BE2C (cell line): ENCODE measurements around the gene LMO2.
"Not testable (repeated sequence)": the region's sequence is repeated elsewhere in the genome, so short reads cannot be mapped to it uniquely, and the experiment has no call there.

Experiments used
- DNase-seq: peaks from one replicate; pipeline ENCODE4 v3.0.0-alpha.2; 2020
- H3K27me3 ChIP-seq: fragments of 250-450 bp; sonication (Bioruptor Pico); 2 replicates; pipeline ENCODE4 v1.5.1; 2020; ENCODE audit warnings: mild to moderate bottlenecking
- H3K36me3 ChIP-seq: fragments of 250-450 bp; sonication (Bioruptor Pico); 2 replicates; pipeline ENCODE4 v1.5.1; 2020; ENCODE audit warnings: mild to moderate bottlenecking
- H3K4me1 ChIP-seq: fragments of 250-450 bp; sonication (Bioruptor Pico); 2 replicates; pipeline ENCODE4 v1.5.1; 2020
- H3K4me3 ChIP-seq: 2 replicates; pipeline ENCODE4 v1.5.1; 2011; ENCODE audit warnings: low read depth, low read length
- H3K9me3 ChIP-seq: fragments of 250-450 bp; sonication (Bioruptor Pico); 2 replicates; pipeline ENCODE4 v1.5.1; 2020
- CTCF ChIP-seq: IDR thresholded peaks from 2 replicates; pipeline ENCODE4 v1.5.1; 2012; ENCODE audit warnings: mild to moderate bottlenecking, low read depth, low read length

Gene LMO2

GRCh38 chr11:33934450-33934849 is 42.6 kb upstream of the LMO2 start:
- H3K4me3 ChIP-seq, result no peak overlapping the region
- H3K36me3 ChIP-seq, result no peaks in the 10 kb centered on the region
- no peaks in the 10 kb centered on the region; the same call in 1 of the 2 replicates for H3K4me1 ChIP-seq
- no peak for DNase-seq
- no peak for TF ChIP-seq CTCF
- no peaks in the 10 kb centered on the region for H3K9me3 ChIP-seq
- H3K27me3 ChIP-seq, result no peaks in the 10 kb centered on the region

- H3K27me3 ChIP-seq, result no peaks in the 10 kb centered on the region
- no peak for DNase-seq
- TF ChIP-seq CTCF, result no peak
- no peaks in the 10 kb centered on the region for H3K36me3 ChIP-seq
- no peak overlapping the region for H3K4me3 ChIP-seq
- H3K9me3 ChIP-seq, result no peaks in the 10 kb centered on the region
- no peaks in the 10 kb centered on the region; the same call in 1 of the 2 replicates for H3K4me1 ChIP-seq
Measured at GRCh38 chr11:33933602-33934001, 41.7 kb upstream of the LMO2 start.

- no peaks in the 10 kb centered on the region; the same call in 1 of the 2 replicates for H3K4me1 ChIP-seq
- DNase-seq, result no peak
- H3K4me3 ChIP-seq, result no peak overlapping the region
- no peaks in the 10 kb centered on the region for H3K9me3 ChIP-seq
- H3K27me3 ChIP-seq, result no peaks in the 10 kb centered on the region
- no peaks in the 10 kb centered on the region for H3K36me3 ChIP-seq
- TF ChIP-seq CTCF, result no peak
Measured at GRCh38 chr11:33932721-33933120, 40.8 kb upstream of the LMO2 start.

GRCh38 chr11:33931739-33932366 is 40.0 kb upstream of the LMO2 start:
- H3K27me3 ChIP-seq, H3K9me3 ChIP-seq, H3K4me3 ChIP-seq, DNase-seq, H3K36me3 ChIP-seq, H3K4me1 ChIP-seq: not testable (repeated sequence)

GRCh38 chr11:33931067-33931466 is 39.2 kb upstream of the LMO2 start:
- no peak for DNase-seq
- no peaks in the 10 kb centered on the region for H3K27me3 ChIP-seq
- no peaks in the 10 kb centered on the region for H3K4me1 ChIP-seq
- no peak for TF ChIP-seq CTCF
- H3K9me3 ChIP-seq, result no peaks in the 10 kb centered on the region
- H3K36me3 ChIP-seq, result no peaks in the 10 kb centered on the region
- no peak overlapping the region for H3K4me3 ChIP-seq

- H3K36me3 ChIP-seq, result no peaks in the 10 kb centered on the region
- H3K27me3 ChIP-seq, result no peaks in the 10 kb centered on the region
- no peaks in the 10 kb centered on the region for H3K4me1 ChIP-seq
- no peak for TF ChIP-seq CTCF
- no peak for DNase-seq
- no peak overlapping the region for H3K4me3 ChIP-seq
- H3K9me3 ChIP-seq, result no peaks in the 10 kb centered on the region
Measured at GRCh38 chr11:33930317-33931021, 38.6 kb upstream of the LMO2 start.
